EL (cell line): ENCODE data around the gene SLC66A1.

Experiments
- DNase-seq: peaks from one replicate; pipeline ENCODE4 v3.0.0-alpha.2; 2016

SLC66A1 gene

GRCh38 chr1:19344831-19345230 lies 32.7 kb downstream of the SLC66A1 start:
- DNase-seq, result no peak

- no peak for DNase-seq
Observed at GRCh38 chr1:19345391-19345790, 33.3 kb downstream of the SLC66A1 start.

DNA sequence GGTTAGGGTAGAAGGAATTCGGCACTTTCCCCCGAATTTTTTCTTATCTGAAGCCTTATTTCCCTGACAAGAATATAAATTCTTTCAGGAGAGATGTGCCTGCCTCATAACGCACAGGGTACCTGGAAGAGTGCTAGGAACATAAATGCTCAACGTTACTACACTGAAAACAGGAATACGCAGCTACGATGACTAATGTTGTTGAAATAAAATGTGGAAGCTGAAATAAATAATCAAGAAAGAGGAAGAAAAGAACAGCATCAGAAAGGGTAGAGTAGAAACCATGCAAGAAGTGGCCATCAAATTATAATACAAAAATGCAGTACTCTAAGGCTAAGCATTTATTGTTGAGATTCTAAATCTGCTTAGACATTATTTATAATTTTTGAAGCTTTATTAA lies 33.9 kb downstream of the SLC66A1 start:
- DNase-seq, result no peak

- DNase-seq, result no peak
Observed at GRCh38 chr1:19347533-19348172, 35.5 kb downstream of the SLC66A1 start.

GRCh38 chr1:19348441-19349198 lies 36.5 kb downstream of the SLC66A1 start:
- no peak for DNase-seq

DNA sequence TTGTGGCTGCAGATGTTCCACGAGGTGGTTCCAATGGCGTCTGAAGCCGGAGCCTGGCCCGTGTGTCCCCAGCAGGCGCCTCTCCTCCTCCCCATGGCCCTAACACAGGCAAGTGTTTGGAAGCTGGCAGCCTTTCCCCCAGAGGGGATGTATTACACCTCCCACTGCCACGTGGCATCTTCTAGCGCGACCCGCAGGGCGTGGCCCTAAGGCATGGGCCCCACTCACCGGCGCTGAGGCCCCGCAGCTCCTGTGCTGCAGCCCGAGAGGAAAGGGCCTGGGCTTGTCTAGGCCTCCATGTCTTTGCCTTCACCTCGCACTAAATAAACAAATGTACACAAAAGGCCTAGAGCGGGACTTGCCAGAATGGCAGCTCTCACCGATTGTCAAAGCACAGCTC lies 37.9 kb downstream of the SLC66A1 start:
- DNase-seq, result no peak

DNA sequence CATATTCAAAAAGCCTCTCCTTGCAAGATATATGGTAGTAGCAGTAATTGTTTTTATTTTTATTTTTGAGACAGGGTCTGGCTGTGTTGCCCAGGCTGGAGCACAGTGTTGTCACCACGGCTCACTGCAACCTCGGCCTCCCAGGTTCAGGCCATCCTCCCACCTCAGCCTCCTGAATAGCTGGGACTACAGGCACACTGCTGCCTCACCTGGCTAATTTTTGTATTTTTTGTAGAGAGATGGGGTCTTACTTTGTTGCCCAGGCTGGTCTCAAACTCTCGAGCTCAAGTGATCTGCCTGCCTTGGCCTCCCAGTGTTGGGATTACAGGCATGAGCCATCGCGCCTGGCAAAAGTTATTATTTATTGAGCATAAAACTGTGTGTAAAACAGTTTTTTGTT lies 38.4 kb downstream of the SLC66A1 start:
- no peak for DNase-seq

- DNase-seq, result no peak
Observed at GRCh38 chr1:19351873-19352272, 39.7 kb downstream of the SLC66A1 start.

DNA sequence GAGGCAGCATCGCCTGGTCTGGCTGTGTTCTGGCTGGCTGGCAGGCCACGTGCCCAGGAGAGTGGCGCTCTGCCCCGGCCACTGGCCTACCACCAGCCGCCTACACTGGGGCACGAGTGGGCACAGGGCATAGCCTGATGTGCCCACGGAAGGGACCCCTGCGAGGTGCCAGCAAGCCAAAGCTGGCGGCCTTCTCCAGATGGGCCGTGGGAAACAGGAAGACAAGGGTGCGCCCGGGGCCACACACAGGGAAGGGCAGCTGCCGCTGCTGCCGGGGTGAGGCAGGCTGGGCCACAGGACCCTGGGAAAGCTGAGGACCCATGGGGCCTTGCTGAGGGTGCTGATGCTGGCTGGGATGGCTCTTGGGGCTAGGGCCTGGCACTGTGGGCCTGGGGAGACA lies 40.7 kb downstream of the SLC66A1 start:
- no peak for DNase-seq

DNA sequence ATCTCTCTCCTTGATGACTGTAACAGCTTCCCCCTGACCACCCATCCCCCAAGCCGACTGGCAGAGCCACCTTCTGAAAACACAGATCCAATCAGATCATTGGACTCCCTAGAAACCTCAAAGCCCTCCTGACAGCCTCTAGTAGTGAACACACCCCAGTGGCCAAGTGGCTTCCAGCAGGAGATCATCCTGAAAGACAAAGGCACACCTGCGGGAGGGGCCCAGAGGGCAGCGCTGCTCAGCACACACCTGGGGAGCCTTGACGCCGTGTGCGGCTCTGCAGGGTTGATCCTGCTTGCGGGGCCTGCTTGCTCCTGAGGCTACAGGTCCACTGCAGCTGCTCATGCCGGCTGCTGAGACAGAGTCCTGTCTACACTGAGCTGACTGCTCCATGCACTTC lies 41.5 kb downstream of the SLC66A1 start:
- no peak for DNase-seq

- no peak for DNase-seq
Observed at GRCh38 chr1:19354531-19354981, 42.4 kb downstream of the SLC66A1 start.

DNA sequence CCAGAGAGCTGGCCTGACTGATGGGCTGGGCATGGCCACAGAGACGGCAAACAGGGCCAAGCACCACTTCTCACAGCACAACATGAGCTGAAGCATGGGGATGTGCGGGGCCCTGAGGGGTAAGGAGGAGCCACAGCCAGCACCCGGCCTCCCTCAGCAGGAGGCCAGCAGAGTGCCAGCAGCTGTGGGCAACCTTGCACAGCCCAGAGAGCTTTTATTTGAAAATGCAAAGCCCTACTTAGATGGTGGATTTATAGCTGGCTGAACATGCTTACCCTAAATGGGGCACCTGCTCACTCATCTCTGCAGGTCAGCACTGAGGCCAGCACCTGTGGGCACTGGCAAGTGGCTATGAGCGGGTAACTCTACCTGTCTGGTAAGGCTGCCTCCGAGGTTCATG lies 44.1 kb downstream of the SLC66A1 start:
- DNase-seq, result no peak

DNA sequence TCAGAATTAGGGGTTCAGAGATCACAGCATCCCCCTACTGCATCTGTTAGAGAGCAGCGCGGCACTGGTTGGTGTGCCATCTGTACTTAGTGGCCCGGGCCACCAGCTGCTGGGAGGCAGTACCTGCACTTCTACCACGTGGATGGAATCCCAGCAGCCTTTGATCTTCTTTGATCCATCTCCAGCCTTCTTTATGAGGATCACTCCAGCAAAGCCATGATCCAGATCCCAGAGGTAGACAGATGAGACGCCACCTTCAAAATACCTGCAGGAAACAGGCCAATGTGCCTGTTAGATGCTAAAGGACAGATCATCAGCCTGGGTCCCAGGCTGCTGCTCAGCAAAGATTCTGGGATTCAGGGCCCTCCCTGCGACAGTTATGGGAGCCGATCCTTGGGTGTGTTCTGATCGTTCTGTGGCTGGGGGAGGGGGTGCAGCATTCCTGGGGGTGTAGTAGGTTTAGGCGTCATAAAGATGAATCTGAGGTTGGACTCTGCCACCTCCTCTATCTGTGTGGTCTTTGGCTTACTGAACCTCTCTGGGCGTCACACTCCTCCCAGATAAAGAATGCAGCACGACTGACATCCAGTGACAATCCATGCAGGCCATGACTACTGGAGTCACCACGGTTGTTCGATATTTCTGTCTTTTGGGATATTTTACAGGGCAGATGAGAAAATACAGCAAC lies 45.3 kb downstream of the SLC66A1 start:
- no peak for DNase-seq

GRCh38 chr1:19358710-19359109 lies 46.6 kb downstream of the SLC66A1 start:
- no peak for DNase-seq

DNA sequence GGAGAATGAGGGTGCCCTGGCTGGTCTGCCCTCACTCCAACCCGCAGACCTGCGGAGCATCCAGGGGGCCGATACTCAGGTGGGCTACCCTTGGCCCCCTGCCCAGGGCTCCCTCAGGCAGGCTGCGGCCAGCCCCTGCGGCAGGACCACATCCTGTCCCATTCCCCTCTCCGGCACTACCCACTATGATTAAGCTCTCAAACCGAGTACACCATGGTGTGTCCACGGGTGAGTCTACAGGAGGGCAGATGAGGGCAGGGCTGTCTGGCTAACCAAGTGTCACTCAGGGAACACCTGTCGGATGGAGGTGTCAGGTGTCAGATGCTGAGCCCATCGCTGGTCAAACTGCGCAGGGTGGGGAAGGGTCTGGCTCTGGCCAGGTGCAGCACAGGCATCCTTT lies 47.2 kb downstream of the SLC66A1 start:
- no peak for DNase-seq

DNA sequence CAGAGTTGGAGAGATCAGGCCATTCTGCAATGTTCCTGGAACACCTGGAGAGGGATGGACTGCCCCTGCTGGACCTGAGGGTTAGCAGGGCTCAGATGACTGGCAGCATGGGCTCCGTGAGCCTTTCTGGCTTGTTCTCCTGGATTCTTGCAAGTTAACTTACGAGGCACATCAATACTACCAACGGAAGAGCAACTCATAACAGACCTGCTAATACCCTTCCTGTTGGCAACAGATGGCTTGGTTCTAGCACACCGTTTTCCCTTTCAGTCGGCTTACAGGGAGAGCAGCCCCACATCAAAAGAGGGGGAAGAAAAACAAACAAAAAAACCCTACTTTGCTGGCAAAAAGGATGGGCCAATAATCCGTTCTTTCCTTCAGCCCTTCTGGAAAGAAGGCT lies 47.9 kb downstream of the SLC66A1 start:
- no peak for DNase-seq

DNA sequence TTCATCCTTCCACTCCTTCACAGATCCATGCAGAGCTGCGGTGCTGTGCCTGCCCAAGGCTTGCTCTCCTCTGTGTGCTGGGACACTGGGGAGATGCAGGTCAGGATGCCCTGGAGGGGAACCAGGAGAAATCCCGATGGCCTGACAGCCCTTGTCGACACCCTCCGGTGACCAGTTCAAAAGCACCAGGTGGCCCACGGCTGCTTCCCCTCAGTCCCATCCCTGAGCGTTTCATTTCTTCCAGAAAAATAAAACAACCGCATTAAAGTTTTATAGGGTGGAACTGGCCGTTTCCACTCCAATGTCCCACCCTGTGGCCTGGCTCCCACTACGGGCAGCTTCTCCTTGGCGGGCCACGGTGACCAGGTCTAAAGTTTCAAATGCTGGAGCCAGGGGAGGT lies 48.3 kb downstream of the SLC66A1 start:
- no peak for DNase-seq

GRCh38 chr1:19360843-19361610 lies 48.9 kb downstream of the SLC66A1 start:
- no peak for DNase-seq

GRCh38 chr1:19361611-19362147 lies 49.6 kb downstream of the SLC66A1 start:
- no peak for DNase-seq

- DNase-seq, result no peak
Observed at GRCh38 chr1:19363536-19364152, 51.5 kb downstream of the SLC66A1 start.

DNA sequence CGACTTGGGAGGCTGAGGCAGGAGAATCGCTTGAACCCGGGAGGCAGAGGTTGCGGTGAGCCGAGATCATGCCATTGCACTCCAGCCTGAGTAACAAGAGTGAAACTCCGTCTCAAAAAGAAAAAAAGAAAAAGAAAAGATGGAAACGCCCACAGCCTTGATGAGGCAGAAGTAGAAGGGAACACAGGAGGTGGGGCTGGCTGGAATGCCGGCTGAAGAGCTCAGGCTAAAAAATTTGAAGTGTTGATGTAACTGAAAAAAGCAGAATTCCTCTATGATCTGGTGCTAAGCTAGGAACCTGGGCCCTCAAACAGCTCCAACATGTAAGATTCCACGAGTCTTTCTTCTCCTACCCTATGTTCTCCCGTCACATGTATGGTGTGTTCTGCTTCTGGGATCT lies 53.6 kb downstream of the SLC66A1 start:
- DNase-seq, result no peak
